H1 (cell line): ENCODE data around the gene ADGRL3. TPM values are rescaled to one million over a fixed set of nuclear protein-coding genes. Genes with fewer than 3 reads are reported as not detected.

Experiments
- CTCF ChIA-PET: fragments of 300-600 bp; sonication (Branson Sonifier 250); formaldehyde crosslinking; loops from one replicate; lab custom pipeline; 2021; ENCODE audit not compliant: partially characterized antibody; lab: Charles Lee
- POLR2A ChIA-PET: fragments of 300-600 bp; sonication (Branson Sonifier 250); formaldehyde crosslinking; loops from one replicate; lab custom pipeline; 2021; ENCODE audit warnings: inconsistent platforms; ENCODE audit not compliant: partially characterized antibody; lab: Charles Lee
- DNase-seq, 2 experiments: peaks; one replicate each; pipeline versions ENCODE4 v3.0.0 to v3.0.0-alpha.2; 2010 to 2022; ENCODE audit warnings: low spot score in 2 of 2, low read depth in 1 of 2, mixed read lengths in 1 of 2
- FAIRE-seq: peaks from 2 replicates; lab custom pipeline; 2011; peaks lifted over from hg19 to GRCh38; lab: Jason Lieb, UNC
- H2AFZ ChIP-seq: 2 replicates; pipeline ENCODE4 v1.8.1; 2012; ENCODE audit warnings: low read length, inconsistent platforms
- H2AK5ac ChIP-seq: 2 replicates; pipeline ENCODE4 v1.6.1; 2013; ENCODE audit warnings: low read depth, low read length
- H2BK120ac ChIP-seq: replicated peaks from 2 replicates; pipeline ENCODE3; 2013; ENCODE audit warnings: low read depth, low read length, inconsistent platforms
- H2BK12ac ChIP-seq: 2 replicates; pipeline ENCODE4 v1.6.1; 2013; ENCODE audit warnings: low read depth, low read length
- H2BK15ac ChIP-seq: 2 replicates; pipeline ENCODE4 v1.6.1; 2013; ENCODE audit warnings: low read length
- H2BK20ac ChIP-seq: 2 replicates; pipeline ENCODE4 v1.6.1; 2013; ENCODE audit warnings: low read length
- H2BK5ac ChIP-seq: 2 replicates; pipeline ENCODE4 v1.6.1; 2013; ENCODE audit warnings: low read depth, low read length
- H3K14ac ChIP-seq: 2 replicates; pipeline ENCODE4 v1.6.1; 2013; ENCODE audit warnings: inconsistent platforms; ENCODE audit not compliant: insufficient read length
- H3K18ac ChIP-seq: 2 replicates; pipeline ENCODE4 v1.6.1; 2013; ENCODE audit warnings: low read length; ENCODE audit errors: extremely low read depth
- H3K23ac ChIP-seq: 2 replicates; pipeline ENCODE4 v1.6.1; 2013; ENCODE audit warnings: inconsistent platforms; ENCODE audit not compliant: insufficient read length
- H3K23me2 ChIP-seq: 2 replicates; pipeline ENCODE4 v1.6.1; 2013; ENCODE audit warnings: low read depth, low read length
- H3K27ac ChIP-seq: 2 replicates; pipeline ENCODE4 v1.6.1; 2011; ENCODE audit warnings: low read depth, low read length, inconsistent platforms
- H3K27me3 ChIP-seq, 4 experiments: replicated peaks in 1 of 4; 1 replicate in 1 of 4; 2 replicates in 3 of 4; pipeline versions ENCODE4 v1.6.1 to v1.8.1; 2011 to 2013; ENCODE audit warnings: low read length in 3 of 4, mild to moderate bottlenecking in 3 of 4, inconsistent platforms in 2 of 4, mixed read lengths in 2 of 4, moderate library complexity in 1 of 4; ENCODE audit not compliant: control insufficient read depth in 3 of 4, insufficient read depth in 3 of 4; ENCODE audit errors: extremely low read depth in 1 of 4
- H3K36me3 ChIP-seq, 4 experiments: 2 replicates each; pipeline versions ENCODE4 v1.6.1 to v1.8.1; 2011 to 2013; ENCODE audit warnings: mild to moderate bottlenecking in 4 of 4, low read length in 3 of 4, moderate library complexity in 2 of 4, control low read depth in 1 of 4, inconsistent platforms in 1 of 4; ENCODE audit not compliant: insufficient read depth in 4 of 4, control insufficient read depth in 2 of 4
- H3K4ac ChIP-seq: replicated peaks from 2 replicates; pipeline ENCODE3; 2013; ENCODE audit warnings: low read length, low read depth, mixed read lengths, inconsistent platforms; ENCODE audit not compliant: insufficient read length
- H3K4me1 ChIP-seq, 4 experiments: replicated peaks in 1 of 4; 1 replicate in 1 of 4; 2 replicates in 3 of 4; pipeline versions ENCODE4 v1.6.1 to v1.8.1; 2011 to 2013; ENCODE audit warnings: low read length in 3 of 4, inconsistent platforms in 2 of 4, mixed read lengths in 1 of 4; ENCODE audit not compliant: insufficient read depth in 4 of 4, control insufficient read depth in 3 of 4
- H3K4me2 ChIP-seq, 2 experiments: 2 replicates each; pipeline versions ENCODE4 v1.6.1 to v1.8.1; 2011 to 2013; ENCODE audit warnings: low read depth in 2 of 2, low read length in 2 of 2, control low read depth in 1 of 2, inconsistent platforms in 1 of 2, mild to moderate bottlenecking in 1 of 2; ENCODE audit not compliant: insufficient read depth in 1 of 2
- H3K4me3 ChIP-seq, 4 experiments: fragments of 200-600, 300-600 bp in 1 of 4; sonication (generic), shearing (Covaris generic), sonication (Bioruptor Twin) in 1 of 4; 2 replicates each; pipeline versions ENCODE4 v1.5.1 to v1.8.1; 2011 to 2016; ENCODE audit warnings: low read length in 4 of 4, low read depth in 3 of 4, control low read depth in 2 of 4, inconsistent platforms in 2 of 4, mild to moderate bottlenecking in 2 of 4, mixed read lengths in 1 of 4, moderate library complexity in 1 of 4; ENCODE audit not compliant: insufficient read depth in 2 of 4; ENCODE audit errors: extremely low read depth in 1 of 4
- H3K56ac ChIP-seq: replicated peaks from 2 replicates; pipeline ENCODE3; 2013; ENCODE audit warnings: low read depth, mild to moderate bottlenecking, mixed read lengths, low read length, inconsistent platforms; ENCODE audit not compliant: insufficient read length
- H3K79me1 ChIP-seq: 2 replicates; pipeline ENCODE4 v1.6.1; 2013; ENCODE audit warnings: low read depth, low read length, control low read depth
- H3K79me2 ChIP-seq, 2 experiments: 2 replicates each; pipeline versions ENCODE4 v1.6.1 to v1.8.1; 2012 to 2013; ENCODE audit warnings: low read length in 2 of 2, mild to moderate bottlenecking in 2 of 2, inconsistent platforms in 1 of 2; ENCODE audit not compliant: insufficient read depth in 2 of 2, control insufficient read depth in 1 of 2
- H3K9ac ChIP-seq, 4 experiments: replicated peaks in 1 of 4; 1 replicate in 1 of 4; 2 replicates in 3 of 4; pipeline versions ENCODE4 v1.6.1 to v1.8.1; 2011 to 2013; ENCODE audit warnings: low read depth in 3 of 4, low read length in 3 of 4, control low read depth in 2 of 4, mild to moderate bottlenecking in 2 of 4, moderate library complexity in 2 of 4, inconsistent platforms in 1 of 4; ENCODE audit errors: extremely low read depth in 1 of 4
- H3K9me3 ChIP-seq, 2 experiments: 2 replicates each; pipeline versions ENCODE4 v1.6.1 to v1.8.1; 2012 to 2013; ENCODE audit warnings: mild to moderate bottlenecking in 2 of 2, moderate library complexity in 2 of 2, control low read depth in 1 of 2, inconsistent platforms in 1 of 2, low read depth in 1 of 2, low read length in 1 of 2, mixed read lengths in 1 of 2; ENCODE audit not compliant: insufficient read depth in 2 of 2
- H4K20me1 ChIP-seq, 2 experiments: replicated peaks in 1 of 2; 2 replicates each; pipeline versions ENCODE3 to v1.8.1; 2011 to 2013; ENCODE audit warnings: inconsistent platforms in 2 of 2, low read length in 2 of 2, mild to moderate bottlenecking in 1 of 2; ENCODE audit not compliant: insufficient read depth in 2 of 2, control insufficient read depth in 1 of 2
- H4K5ac ChIP-seq: 2 replicates; pipeline ENCODE4 v1.6.1; 2013; ENCODE audit warnings: low read length, low read depth, mixed read lengths, inconsistent platforms; ENCODE audit not compliant: insufficient read length
- H4K8ac ChIP-seq: 2 replicates; pipeline ENCODE4 v1.8.0; 2013; ENCODE audit warnings: mild to moderate bottlenecking, moderate library complexity, low read length, inconsistent platforms; ENCODE audit not compliant: insufficient read depth; ENCODE audit errors: extremely low read depth
- H4K91ac ChIP-seq: replicated peaks from 2 replicates; pipeline ENCODE3; 2013; ENCODE audit warnings: low read length, mixed read lengths, inconsistent platforms; ENCODE audit not compliant: insufficient read length
- BRCA1 ChIP-seq: IDR thresholded peaks from 2 replicates; pipeline ENCODE4 v1.6.1; 2012; ENCODE audit warnings: low read depth, low read length, improper control_type of control experiment
- CREB1 ChIP-seq: IDR thresholded peaks from 2 replicates; pipeline ENCODE4 v1.6.1; 2012; ENCODE audit warnings: inconsistent platforms
- EGR1 ChIP-seq: IDR thresholded peaks from 2 replicates; pipeline ENCODE4 v1.6.1; 2011; ENCODE audit warnings: low read depth, low read length, borderline replicate concordance
- EP300 ChIP-seq, 2 experiments: IDR thresholded peaks; 1 replicate in 1 of 2; 2 replicates in 1 of 2; pipeline ENCODE4 v1.6.1; 2011 to 2012; ENCODE audit warnings: low read depth in 2 of 2, low read length in 2 of 2, mild to moderate bottlenecking in 2 of 2, borderline replicate concordance in 1 of 2, inconsistent platforms in 1 of 2, moderate library complexity in 1 of 2
- MAFK ChIP-seq: IDR thresholded peaks from 2 replicates; pipeline ENCODE4 v1.6.1; 2012; ENCODE audit warnings: low read depth, mild to moderate bottlenecking, improper control_type of control experiment, low read length
- RAD21 ChIP-seq, 2 experiments: IDR thresholded peaks in 1 of 2; conservative IDR thresholded peaks in 1 of 2; 2 replicates each; pipeline ENCODE4 v1.6.1; 2011; ENCODE audit warnings: low read depth in 2 of 2, low read length in 2 of 2, improper control_type of control experiment in 1 of 2, inconsistent platforms in 1 of 2, mild to moderate bottlenecking in 1 of 2, moderate library complexity in 1 of 2
- RNF2 ChIP-seq: fragments of 200-900, 300-1000 bp; sonication (generic); IDR thresholded peaks from 2 replicates; pipeline ENCODE4 v1.7.1; 2016; ENCODE audit warnings: borderline replicate concordance, low read depth, mild to moderate bottlenecking, antibody characterized with exemption, low read length; ENCODE audit not compliant: poor library complexity, severe bottlenecking; ENCODE audit errors: missing control alignments
- SP4 ChIP-seq: IDR thresholded peaks from 2 replicates; pipeline ENCODE4 v1.6.1; 2012; ENCODE audit warnings: low read length, inconsistent platforms
- TAF7 ChIP-seq: optimal IDR thresholded peaks from 2 replicates; pipeline ENCODE3; 2011; ENCODE audit warnings: low read depth, mild to moderate bottlenecking, inconsistent platforms, low read length, moderate library complexity, borderline replicate concordance
- TEAD4 ChIP-seq: IDR thresholded peaks from 2 replicates; pipeline ENCODE4 v1.6.1; 2012; ENCODE audit warnings: low read depth, low read length, inconsistent platforms, mixed read lengths
- polyA plus RNA-seq, 7 experiments: library from polyadenylated mRNA; depleted of rRNA in 3 of 7; stranded (reverse) in 5 of 7; unstranded in 2 of 7; fragments of >200 nt in 5 of 7; fragments of 200-250 nt in 2 of 7; gene quantifications; 1 replicate in 5 of 7; 2 replicates in 1 of 7; 4 replicates in 1 of 7; pipeline versions ENCODE4 v1.2.1 to v1.2.3, GENCODE V29; 2011 to 2013; ENCODE audit warnings: missing spikeins in 2 of 7, mixed read lengths in 2 of 7
- total RNA-seq: library from RNA; stranded (reverse); fragmentation: NEBNext Ultra II Directional; extraction: Animal tissue kit (Norgen Biotek cat#: 25700); gene quantifications from 2 replicates; pipeline ENCODE4 v1.2.1, GENCODE V29; 2021

Gene ADGRL3
- total and polyA plus RNA-seq, 2 of the 8 experiments (the other 6 are each of a cell fraction or from before 2014, with no cell fraction given) = 6.6 to 13.0 TPM

- no peaks in the 10 kb centered on the region for H3K36me3 ChIP-seq
- no peak overlapping the region for H2BK5ac ChIP-seq
- H3K23ac ChIP-seq = no peak overlapping the region
- H3K79me2 ChIP-seq = no peaks in the 10 kb centered on the region
- no peak overlapping the region for H2AK5ac ChIP-seq
- H2BK120ac ChIP-seq = no peak overlapping the region
- H2BK20ac ChIP-seq = no peak overlapping the region
- H3K18ac ChIP-seq = no peak overlapping the region
- H3K14ac ChIP-seq = no peak overlapping the region
- no peak overlapping the region for H3K4ac ChIP-seq
- H4K5ac ChIP-seq = no peak overlapping the region
- POLR2A ChIA-PET = no interaction called here
- no peaks in the 10 kb centered on the region for H3K79me1 ChIP-seq
- H3K27ac ChIP-seq = no peak overlapping the region
- CTCF ChIA-PET = no interaction called here
- H3K9ac ChIP-seq = no peak overlapping the region
- DNase-seq = no peak
- H3K9me3 ChIP-seq = no peaks in the 10 kb centered on the region
- no peak overlapping the region for H4K8ac ChIP-seq
- H3K23me2 ChIP-seq = no peaks in the 10 kb centered on the region
- H3K4me2 ChIP-seq = no peak overlapping the region
- no peak overlapping the region for H4K91ac ChIP-seq
- TF ChIP-seq RAD21 (IDR thresholded peaks at IDR 0.05 in 1 of 2, conservative IDR thresholded peaks at IDR 0.05 in 1 of 2; ENCODE audit: low read depth in 2 of 2, low read length in 2 of 2) (no peak), TEAD4 (no peak), SP4 (no peak), EGR1 (no peak), TAF7 (no peak), CREB1 (no peak), RNF2 (no peak), MAFK (no peak), BRCA1 (no peak), EP300 (IDR thresholded peaks at IDR 0.05; ENCODE audit: borderline replicate concordance in 1 of 2, low read depth in 2 of 2, low read length in 2 of 2) (no peak)
- H3K27me3 ChIP-seq = no peaks in the 10 kb centered on the region
- no peak overlapping the region for H2BK12ac ChIP-seq
- H4K20me1 ChIP-seq = no peaks in the 10 kb centered on the region
- no peak overlapping the region for H3K56ac ChIP-seq
- FAIRE-seq = no peak
- no peak overlapping the region for H3K4me3 ChIP-seq
- H2BK15ac ChIP-seq = no peak overlapping the region
- H3K4me1 ChIP-seq = peaks cover 0 to 4% (median 3%) of the 10 kb centered on the region in 4 experiments; a peak in 3 of 7 replicates
- H2AFZ ChIP-seq = no peak overlapping the region
Measured at GRCh38 chr4:62053974-62054373, 853.8 kb downstream of the ADGRL3 start.
